GM21717 (cell line): ENCODE data around the gene MARK2.

ENCODE experiments used
- ATAC-seq: cut with Tn5 transposase; IDR thresholded peaks from one replicate; pipeline ENCODE4 v1.9.1; 2021; ENCODE audit warnings: mild to moderate bottlenecking, moderate library complexity; ENCODE audit not compliant: unreplicated experiment

The MARK2 gene

DNA sequence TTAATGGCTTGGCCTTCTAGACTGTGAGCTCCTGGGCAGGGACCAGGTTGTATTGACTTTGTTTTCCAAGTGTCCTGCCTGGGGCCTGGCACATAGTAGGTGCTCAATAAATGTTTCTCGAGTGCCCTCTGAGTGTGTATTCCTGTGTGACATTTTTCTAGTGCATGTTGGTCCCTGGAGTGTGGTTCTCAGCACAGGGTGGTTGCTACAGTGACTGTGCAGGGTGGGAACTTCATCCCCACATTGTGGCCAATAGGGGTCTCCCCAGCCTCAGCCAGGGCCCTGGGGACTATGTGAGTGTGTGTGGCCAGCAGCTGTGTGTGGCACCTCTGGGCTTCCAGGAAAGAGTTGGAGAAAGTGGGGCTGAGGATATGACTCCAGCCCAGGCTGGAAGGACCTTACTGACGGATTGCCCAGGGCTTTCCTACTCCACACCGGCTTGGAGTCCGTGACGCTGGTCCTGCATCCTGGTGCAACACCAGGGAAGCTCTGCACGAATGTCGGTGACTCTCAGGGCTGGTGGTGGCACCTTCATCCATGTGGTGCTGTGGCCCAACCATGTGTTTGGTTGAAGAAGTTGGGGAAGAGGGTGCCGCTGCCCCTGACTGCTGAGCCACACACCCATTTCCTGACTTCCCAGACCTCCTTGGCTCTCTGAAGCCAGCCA, 9.0 kb upstream of the MARK2 start:
- no peak for ATAC-seq

- no peak for ATAC-seq
These were observed 7.6 kb upstream of the MARK2 start for GRCh38 chr11:63831326-63831725.

- no peak for ATAC-seq
These were observed 6.6 kb upstream of the MARK2 start for GRCh38 chr11:63832336-63832735.

GRCh38 chr11:63833048-63833447, 5.9 kb upstream of the MARK2 start:
- ATAC-seq = no peak

DNA sequence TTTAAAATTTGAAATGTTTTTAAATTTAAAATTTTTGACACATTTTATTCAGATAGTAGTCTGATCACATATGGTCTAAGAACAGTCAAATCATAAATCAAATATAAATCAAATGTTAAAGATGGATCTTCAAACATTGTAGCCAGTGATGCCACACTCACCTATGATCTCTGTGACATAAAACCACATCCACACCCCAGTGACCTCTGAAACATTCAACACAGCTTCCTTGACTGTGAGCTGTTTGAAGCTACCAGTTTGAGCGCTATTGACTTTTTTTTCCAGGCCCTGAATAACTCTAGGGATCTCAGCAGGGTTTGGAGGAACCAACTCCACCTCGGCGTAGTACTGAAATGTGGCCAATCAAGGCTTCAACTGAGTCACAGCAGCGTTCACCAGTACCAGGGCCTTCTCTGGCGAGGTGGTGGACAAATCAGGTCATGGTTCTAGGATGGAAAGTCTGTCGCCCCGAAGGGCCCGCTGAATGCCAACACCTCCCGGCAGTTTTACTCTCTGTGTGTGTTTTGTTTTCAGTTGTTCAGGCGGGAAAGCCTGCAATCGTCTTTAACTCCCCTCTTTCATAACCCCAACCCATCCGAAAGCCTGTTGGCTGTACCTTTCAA, 4.3 kb upstream of the MARK2 start:
- ATAC-seq = no peak

DNA sequence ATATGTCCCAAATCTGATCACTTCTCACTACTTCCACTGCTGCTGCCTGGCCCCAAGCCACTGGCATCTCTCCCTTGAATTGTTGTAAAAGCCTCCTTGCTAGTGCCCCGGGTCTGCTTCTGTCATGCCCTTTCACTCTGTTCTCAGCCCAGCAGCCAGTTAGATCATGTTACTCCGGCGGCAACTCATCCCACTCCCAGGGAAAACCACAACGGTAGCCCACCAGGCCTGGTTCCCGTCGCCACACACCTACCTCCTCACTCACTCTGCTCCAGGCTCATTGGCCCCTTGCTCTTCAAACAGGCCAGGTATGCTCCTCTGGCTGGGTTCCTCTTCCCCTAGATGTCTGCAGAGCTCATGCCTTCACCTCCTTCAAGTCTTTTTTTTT, 3.8 kb upstream of the MARK2 start:
- no peak for ATAC-seq

DNA sequence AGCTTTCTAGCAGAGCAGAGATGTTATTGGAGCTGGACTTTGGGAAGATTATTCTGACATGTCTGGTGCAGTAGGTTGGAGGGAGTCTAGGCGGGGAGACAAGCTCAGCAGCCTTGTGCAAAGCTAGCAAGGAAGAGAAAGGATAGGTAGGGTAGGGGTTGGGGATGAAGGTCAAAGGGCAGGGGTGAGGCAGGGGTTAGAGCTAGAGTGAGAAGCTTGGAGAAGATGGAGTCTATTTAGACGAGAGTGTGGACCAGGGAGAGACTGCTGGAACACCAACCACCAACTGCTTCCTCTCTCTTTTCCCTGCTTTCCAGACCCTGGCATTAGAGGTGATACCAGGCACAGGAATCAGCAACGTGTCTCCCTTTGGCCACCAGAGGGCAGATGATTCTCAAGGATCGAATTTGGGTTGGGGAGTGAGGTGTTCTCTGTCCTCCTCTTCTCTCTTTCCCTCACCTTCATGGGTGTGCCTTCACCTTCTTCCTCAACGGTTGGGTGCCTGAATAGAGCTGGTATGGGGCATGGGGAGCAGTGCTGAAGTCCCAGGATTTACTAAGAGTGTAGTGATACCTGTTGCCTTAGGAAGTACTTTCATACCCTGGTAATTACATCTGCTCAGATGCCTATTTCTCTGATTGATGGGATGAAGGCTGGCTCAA, 1.8 kb upstream of the MARK2 start:
- no peak for ATAC-seq

DNA sequence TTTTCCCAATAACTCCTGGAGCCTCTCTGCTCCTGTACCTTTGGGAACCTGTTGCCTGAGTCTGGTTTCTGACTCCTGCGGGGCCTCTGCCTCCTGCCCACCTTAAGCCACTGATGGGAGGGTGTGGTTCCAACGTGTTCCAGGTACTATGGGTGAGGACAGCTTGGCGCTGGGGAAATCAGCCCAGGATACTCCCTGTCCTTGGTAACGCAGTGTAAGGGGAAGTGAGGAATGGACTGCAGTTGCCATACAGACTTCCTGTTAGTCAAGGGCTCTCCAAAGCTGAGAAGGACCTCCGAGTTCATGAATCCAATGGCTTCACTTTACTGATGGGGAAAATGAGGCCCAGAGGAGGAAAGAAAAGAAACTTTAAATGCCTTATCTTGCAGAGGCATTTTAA, 1.2 kb upstream of the MARK2 start:
- ATAC-seq = no peak

GRCh38 chr11:63838150-63838677, 696 bp upstream of the MARK2 start:
- ATAC-seq = no peak

DNA sequence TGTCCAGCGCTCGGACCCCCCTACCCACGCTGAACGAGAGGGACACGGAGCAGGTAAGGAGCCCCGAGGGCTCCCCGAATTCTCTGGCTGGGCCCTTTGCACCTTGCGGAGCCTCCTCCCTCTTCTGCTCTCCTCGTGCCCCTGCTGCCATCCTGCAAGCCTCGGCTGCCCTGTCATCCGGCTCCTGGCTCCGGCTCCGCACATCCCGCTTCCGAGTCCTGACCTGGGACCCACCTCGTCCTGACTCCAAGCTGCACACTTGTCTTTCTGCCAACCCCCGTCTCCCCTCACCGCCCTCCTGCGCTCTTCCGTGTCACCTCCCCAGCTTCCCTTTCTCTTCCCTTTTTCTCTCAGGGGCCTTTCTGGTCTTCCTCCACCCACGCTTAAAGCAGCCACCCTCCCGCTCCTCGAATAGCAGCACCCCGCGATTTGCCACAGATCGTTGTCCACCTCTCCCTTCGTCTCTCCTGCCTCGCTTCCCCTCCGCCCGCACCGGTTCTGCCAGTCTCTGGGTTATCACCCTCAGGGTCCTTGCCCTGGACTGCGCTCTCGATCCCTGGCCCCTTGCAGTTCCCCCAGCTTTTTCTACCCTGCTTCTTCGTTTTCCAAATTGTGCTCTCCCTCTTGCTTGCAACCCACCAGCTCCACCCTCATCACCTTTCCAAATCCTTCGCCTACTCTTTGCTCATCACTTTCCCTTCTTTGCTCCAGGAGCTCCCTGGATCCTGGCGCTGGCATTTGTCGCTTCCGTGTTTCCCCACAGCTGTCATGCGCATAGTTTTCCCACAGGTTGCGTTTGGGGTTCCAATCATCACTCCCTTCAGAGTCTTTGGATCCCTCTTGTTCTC, 822 bp downstream of the MARK2 start:
- ATAC-seq = peak; percentile 10

DNA sequence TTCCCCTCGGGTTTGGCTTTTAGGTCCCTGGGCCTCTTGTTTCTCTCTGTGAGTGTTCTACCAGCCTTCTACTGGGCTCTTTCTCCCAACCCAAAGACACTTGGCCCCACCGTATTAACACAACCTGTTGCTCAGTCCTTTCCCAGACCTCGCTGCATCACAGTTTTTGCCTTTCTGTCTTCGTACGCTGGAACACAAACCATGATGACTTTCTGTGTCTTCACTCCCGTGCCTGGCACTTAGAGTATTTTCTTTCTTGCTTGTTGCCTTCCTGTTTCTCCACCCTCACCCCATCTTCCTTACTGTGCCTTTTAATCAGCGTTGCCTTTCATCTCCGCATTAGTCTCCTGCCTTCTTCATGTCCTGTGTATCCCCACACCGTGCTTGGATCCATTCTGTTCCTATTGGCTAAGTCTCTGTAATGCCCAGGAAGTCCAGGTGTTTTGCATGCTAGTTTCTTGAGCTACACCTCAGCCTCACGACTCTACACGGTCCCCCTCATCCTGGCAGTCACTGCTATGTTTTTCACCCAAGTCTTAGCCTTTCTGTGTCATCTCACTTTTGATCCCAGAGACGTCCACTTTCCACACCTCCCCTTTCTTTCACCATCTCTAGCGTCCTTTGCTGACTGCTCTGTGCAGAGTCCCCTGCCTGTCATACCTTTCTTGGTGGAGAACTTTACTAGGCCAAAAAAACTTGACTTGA, 1.6 kb downstream of the MARK2 start:
- ATAC-seq = no peak

GRCh38 chr11:63841554-63841953, 2.6 kb downstream of the MARK2 start:
- ATAC-seq = no peak

- no peak for ATAC-seq
These were observed 4.1 kb downstream of the MARK2 start for GRCh38 chr11:63843041-63843440.

- no peak for ATAC-seq
These were observed 5.9 kb downstream of the MARK2 start for GRCh38 chr11:63844836-63845235.

DNA sequence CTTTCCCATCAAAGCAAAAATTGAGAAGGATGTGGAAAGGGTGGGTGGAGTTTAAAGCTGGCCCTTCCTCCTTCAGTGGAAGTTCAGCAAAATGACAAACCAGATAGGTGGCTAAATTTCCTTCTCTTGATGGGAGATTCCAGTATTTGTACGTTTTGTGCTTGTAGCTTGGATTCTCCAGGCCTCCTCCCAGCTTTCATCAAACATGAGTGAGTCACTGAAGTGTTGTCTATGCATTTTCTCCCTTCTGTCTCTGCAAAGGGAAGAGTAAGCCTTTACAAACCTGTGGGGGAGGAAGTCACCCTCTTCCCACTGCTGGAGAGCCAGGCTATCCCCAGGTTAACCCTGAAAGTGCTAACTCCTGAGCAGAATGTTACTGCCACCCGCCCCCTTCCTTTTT, 6.4 kb downstream of the MARK2 start:
- ATAC-seq = no peak

DNA sequence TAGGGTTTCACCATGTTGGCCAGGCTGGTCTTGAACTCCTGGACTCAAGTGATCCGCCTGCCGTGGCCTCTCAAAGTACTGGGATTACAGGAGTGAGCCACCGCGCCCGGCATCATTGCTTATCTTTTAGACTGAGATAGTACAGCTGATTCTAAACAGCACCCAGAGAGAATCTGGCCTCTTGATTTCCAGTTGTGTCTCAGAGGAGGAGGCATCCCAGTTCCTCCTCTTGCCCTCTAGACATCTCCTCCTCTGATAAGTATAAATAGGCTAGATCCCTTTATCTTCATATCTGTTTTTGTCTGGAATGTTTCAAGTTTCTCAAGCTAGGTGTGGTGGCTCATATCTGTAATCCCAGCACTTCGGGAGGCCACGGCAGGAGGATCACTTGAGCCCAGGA, 7.0 kb downstream of the MARK2 start:
- no peak for ATAC-seq

DNA sequence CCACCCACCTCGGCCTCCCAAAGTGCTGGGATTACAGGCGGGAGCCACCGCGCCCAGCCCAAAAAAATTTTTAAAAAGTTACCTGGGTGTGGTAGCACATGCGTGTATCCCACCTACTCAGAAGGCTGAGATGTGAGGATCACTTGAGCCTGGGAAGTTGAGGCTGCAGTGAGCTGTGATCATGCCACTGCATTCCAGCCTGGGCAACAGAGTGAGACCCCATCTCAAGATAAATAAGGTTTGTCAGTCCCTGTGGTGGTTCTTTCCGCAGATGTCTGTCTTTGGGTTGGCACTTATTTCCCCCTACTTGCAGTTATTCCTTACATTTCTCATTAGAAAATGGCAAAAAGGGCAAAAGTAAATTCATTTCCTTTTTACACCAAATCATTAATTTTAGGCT, 8.0 kb downstream of the MARK2 start:
- no peak for ATAC-seq

DNA sequence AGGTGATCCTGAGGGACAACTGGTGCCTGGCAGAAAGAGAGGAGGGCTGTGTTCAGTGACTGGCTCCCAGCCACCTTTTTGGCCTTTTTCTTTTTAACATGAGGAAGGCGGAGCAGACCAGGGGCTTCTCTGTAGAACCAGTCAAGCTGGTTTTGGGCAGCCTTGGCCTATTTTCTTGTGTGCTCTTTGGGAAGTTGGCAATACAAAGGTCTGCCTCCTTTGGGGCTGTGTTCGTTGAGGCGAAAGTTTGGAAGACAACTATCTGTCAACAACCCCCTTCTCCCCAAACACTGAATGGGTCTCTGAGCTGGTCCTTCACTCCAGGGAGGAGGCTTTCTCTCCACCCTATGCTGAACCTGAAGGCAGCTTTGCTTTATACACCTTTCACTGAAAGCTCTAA, 8.5 kb downstream of the MARK2 start:
- ATAC-seq = no peak

DNA sequence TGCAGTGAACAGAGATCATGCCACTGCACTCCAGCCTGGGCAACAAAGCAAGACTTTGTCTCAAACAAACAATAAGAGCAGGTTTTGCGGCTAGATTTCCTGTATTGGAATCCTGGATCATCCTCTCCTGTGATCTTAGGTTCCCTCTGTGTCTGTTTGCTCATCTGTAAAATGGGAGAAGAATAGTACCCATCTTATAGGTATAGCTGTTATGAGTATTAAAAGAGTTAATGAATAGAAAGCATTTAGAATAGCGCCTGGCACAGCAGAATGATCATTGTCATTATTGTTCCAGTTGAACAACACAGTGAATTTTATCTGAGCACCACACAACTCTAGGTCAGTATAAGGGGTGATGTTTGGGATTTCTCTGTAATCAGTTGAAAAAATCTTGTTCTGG, 10.8 kb downstream of the MARK2 start:
- ATAC-seq = no peak

DNA sequence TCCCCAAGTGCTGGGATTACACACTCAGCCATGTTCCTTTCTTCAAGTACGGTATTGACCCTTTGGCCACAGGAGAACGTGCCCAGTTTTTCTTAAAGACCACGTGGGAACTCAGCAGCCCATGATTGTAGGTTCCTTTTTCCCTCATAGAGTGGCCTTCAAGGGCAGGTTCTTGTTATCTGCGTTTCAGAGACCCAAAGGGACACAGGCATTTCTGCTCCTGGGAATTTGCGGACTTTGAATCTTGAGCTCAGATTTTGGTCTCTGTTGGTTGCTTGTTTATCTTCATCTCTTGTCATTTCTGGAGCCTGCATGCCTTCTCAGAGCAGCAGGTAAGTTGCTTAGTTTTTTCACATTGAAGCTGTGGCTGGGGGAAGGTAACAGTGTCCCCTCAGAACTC, 12.0 kb downstream of the MARK2 start:
- ATAC-seq = no peak

DNA sequence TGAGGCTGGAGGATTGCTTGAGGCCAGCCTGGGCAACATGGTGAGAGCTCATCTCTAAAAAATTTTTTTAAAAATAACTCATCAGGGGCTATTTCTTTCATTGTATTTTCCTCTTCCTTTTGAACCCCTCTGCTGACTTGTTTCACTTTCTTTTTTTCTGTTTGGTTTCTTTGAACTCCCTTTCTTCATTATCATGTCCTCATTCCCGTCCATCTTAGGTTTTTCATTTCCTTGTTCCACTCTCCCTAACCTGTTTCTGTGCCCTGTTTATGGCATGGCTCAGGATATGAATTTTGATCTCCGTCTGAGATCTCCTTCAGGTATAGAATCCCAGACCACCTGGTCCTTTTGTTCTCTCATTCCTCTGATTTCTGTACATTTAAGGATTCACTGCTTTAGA, 12.5 kb downstream of the MARK2 start:
- no peak for ATAC-seq
